GM18858 (cell line): ENCODE measurements around the gene SMC3.
"Not testable (repeated sequence)": the region's sequence is repeated elsewhere in the genome, so short reads cannot be mapped to it uniquely, and the experiment has no call there.

Experiments
- ATAC-seq: cut with Tn5 transposase; IDR thresholded peaks from one replicate; pipeline ENCODE4 v1.9.1; 2021; ENCODE audit not compliant: unreplicated experiment

Gene SMC3

GRCh38 chr10:110576220-110576619 lies 8.7 kb downstream of the SMC3 start:
- no peak for ATAC-seq

- no peak for ATAC-seq
Observed at GRCh38 chr10:110577056-110577455, 9.6 kb downstream of the SMC3 start.

GRCh38 chr10:110584006-110584405 lies 16.5 kb downstream of the SMC3 start:
- no peak for ATAC-seq

GRCh38 chr10:110591760-110592159 lies 24.3 kb downstream of the SMC3 start:
- no peak for ATAC-seq

GRCh38 chr10:110597476-110597875 lies 30.0 kb downstream of the SMC3 start:
- no peak for ATAC-seq

GRCh38 chr10:110600487-110601101 lies 33.1 kb downstream of the SMC3 start:
- no peak for ATAC-seq

- ATAC-seq: no peak
Observed at GRCh38 chr10:110601581-110601980, 34.1 kb downstream of the SMC3 start.

- ATAC-seq: no peak
Observed at GRCh38 chr10:110608087-110608486, 40.6 kb downstream of the SMC3 start.

GRCh38 chr10:110609605-110610004 lies 42.1 kb downstream of the SMC3 start:
- no peak for ATAC-seq

GRCh38 chr10:110610308-110610774 lies 42.8 kb downstream of the SMC3 start:
- no peak for ATAC-seq

- ATAC-seq: not testable (repeated sequence)
Observed at GRCh38 chr10:110610781-110611180, 43.3 kb downstream of the SMC3 start.

GRCh38 chr10:110612087-110612486 lies 44.6 kb downstream of the SMC3 start:
- peak; percentile 32 for ATAC-seq

- no peak for ATAC-seq
Observed at GRCh38 chr10:110612629-110613028, 45.1 kb downstream of the SMC3 start.

- ATAC-seq: no peak
Observed at GRCh38 chr10:110613341-110613995, 46.0 kb downstream of the SMC3 start.

GRCh38 chr10:110613996-110614495 lies 46.6 kb downstream of the SMC3 start:
- ATAC-seq: peak; percentile 39

GRCh38 chr10:110615057-110615747 lies 47.7 kb downstream of the SMC3 start:
- ATAC-seq: no peak

GRCh38 chr10:110616493-110617033 lies 49.1 kb downstream of the SMC3 start:
- no peak for ATAC-seq

- no peak for ATAC-seq
Observed at GRCh38 chr10:110617425-110618229, 50.1 kb downstream of the SMC3 start.

GRCh38 chr10:110618230-110618610 lies 50.7 kb downstream of the SMC3 start:
- ATAC-seq: no peak

GRCh38 chr10:110619514-110620397 lies 52.3 kb downstream of the SMC3 start:
- no peak for ATAC-seq
